Activated T-helper 1 cell treated with anti-CD3 and anti-CD28 coated beads, Interleukin-12 subunit alpha, Interleukin-12 subunit beta, Interleukin-2, Interleukin-4 antibody, amounts not matched to agents 30 ng/mL and 10 ng/mL and 1 ng/mL, durations not matched to agents 14 hours and 24 hours and 36 hours (primary cell): ENCODE results near the gene HDAC4. TPM values are rescaled to one million over a fixed set of nuclear protein-coding genes. Genes with fewer than 3 reads are reported as not detected.
A peak's percentile ranks its signal among the peaks of the same experiment; 100 is the strongest.

Experiments
- DNase-seq: peaks from one replicate; pipeline ENCODE4 v3.0.0; 2021; ENCODE audit warnings: low spot score
- H3K27ac Mint-ChIP-seq: one replicate; pipeline ENCODE4 v1.8.0; 2021; ENCODE audit warnings: mild to moderate bottlenecking, mixed read lengths
- H3K27me3 Mint-ChIP-seq: one replicate; pipeline ENCODE4 v1.8.0; 2022; ENCODE audit warnings: mild to moderate bottlenecking, moderate library complexity, mixed read lengths; ENCODE audit not compliant: insufficient read depth
- H3K36me3 Mint-ChIP-seq: one replicate; pipeline ENCODE4 v1.8.0; 2021; ENCODE audit warnings: low read depth, mixed read lengths
- H3K4me1 Mint-ChIP-seq: one replicate; pipeline ENCODE4 v1.8.0; 2021; ENCODE audit warnings: low read depth, mixed read lengths
- H3K4me3 Mint-ChIP-seq: one replicate; pipeline ENCODE4 v1.8.0; 2021; ENCODE audit warnings: mild to moderate bottlenecking, moderate library complexity, mixed read lengths
- H3K9me3 Mint-ChIP-seq: one replicate; pipeline ENCODE4 v1.8.0; 2021; ENCODE audit warnings: mixed read lengths
- intact Hi-C: fragments of 100-400 bp; cut with micrococcal nuclease; formaldehyde crosslinking; loops from one replicate; pipeline ENCODE4 v1.15.1; 2024
- total RNA-seq: library from RNA; stranded (reverse); gene quantifications from 2 replicates; pipeline ENCODE4 v1.2.3, GENCODE V29; 2022

HDAC4 gene
- total RNA-seq, 1 donor from 2014 or later: 41.3 TPM

- no peak overlapping the region for H3K27ac Mint-ChIP-seq
- peaks cover 9% of the 10 kb centered on the region for H3K36me3 Mint-ChIP-seq
- no peaks in the 10 kb centered on the region for H3K9me3 Mint-ChIP-seq
- H3K4me1 Mint-ChIP-seq: peaks cover 10% of the 10 kb centered on the region
- no peaks in the 10 kb centered on the region for H3K27me3 Mint-ChIP-seq
- no peak overlapping the region for H3K4me3 Mint-ChIP-seq
- no peak for DNase-seq
- intact Hi-C loops: no loop called here
Observed at GRCh38 chr2:239310401-239311061, 90.3 kb downstream of the HDAC4 start.

DNA sequence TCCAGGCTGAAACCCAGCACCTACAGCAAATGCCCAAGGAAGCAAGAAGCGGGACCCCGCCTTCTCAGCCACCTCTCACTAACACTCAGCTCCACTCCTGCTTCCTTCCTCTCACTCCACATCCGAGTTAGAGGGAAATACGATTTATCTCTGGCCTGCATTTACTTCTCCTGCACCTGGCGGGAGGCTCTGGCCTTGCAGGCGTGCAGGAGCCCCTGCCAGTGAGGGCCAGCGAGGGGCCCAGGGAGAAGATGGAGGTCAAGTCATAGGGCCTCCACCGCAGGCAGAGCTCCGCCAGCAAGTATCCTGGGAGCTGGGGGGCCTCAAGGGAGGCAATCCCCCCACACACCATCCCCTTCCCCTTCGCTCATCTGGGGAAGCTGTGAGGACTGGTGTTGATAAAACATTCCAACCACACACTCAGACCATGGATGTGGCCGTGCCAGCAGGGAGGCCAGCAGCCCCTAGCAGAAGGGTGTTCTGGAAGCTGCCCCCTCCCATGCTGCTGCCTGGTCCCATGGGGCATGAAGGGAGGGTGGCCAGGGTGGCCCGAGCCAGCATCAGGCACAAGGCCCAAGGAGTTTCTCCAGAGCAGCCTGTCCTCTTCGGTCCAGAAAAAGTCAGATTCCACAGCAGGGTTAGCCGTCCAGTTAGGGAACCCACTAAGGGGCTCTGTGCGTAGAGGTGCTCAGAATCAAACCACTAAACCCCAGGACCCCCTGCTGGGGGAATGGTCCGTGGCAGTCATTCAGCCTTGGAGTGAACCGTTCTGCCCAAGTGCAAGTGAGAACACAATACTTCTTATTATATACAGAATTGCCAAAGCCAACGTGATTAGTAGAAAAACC, 91.2 kb downstream of the HDAC4 start:
- Mint-ChIP-seq H3K4me3 (no peak overlapping the region), H3K27me3 (no peaks in the 10 kb centered on the region), H3K9me3 (no peaks in the 10 kb centered on the region), H3K36me3 (peaks cover 3% of the 10 kb centered on the region), H3K4me1 (peaks cover 4% of the 10 kb centered on the region), H3K27ac (no peak overlapping the region)
- intact Hi-C loops: no loop called here
- no peak for DNase-seq

GRCh38 chr2:239308661-239309397, 92.0 kb downstream of the HDAC4 start:
- H3K27ac Mint-ChIP-seq: no peak overlapping the region
- peaks cover 3% of the 10 kb centered on the region for H3K36me3 Mint-ChIP-seq
- no peak for DNase-seq
- H3K4me1 Mint-ChIP-seq: peaks cover 12% of the 10 kb centered on the region
- intact Hi-C loops: no loop called here
- no peak overlapping the region for H3K4me3 Mint-ChIP-seq
- no peaks in the 10 kb centered on the region for H3K27me3 Mint-ChIP-seq
- no peaks in the 10 kb centered on the region for H3K9me3 Mint-ChIP-seq

GRCh38 chr2:239307921-239308613, 92.8 kb downstream of the HDAC4 start:
- H3K27ac Mint-ChIP-seq: no peak overlapping the region
- DNase-seq: no peak
- H3K9me3 Mint-ChIP-seq: no peaks in the 10 kb centered on the region
- H3K27me3 Mint-ChIP-seq: no peaks in the 10 kb centered on the region
- H3K4me1 Mint-ChIP-seq: peaks cover 19% of the 10 kb centered on the region
- H3K36me3 Mint-ChIP-seq: peaks cover 3% of the 10 kb centered on the region
- H3K4me3 Mint-ChIP-seq: no peak overlapping the region
- intact Hi-C loops: no loop called here

DNA sequence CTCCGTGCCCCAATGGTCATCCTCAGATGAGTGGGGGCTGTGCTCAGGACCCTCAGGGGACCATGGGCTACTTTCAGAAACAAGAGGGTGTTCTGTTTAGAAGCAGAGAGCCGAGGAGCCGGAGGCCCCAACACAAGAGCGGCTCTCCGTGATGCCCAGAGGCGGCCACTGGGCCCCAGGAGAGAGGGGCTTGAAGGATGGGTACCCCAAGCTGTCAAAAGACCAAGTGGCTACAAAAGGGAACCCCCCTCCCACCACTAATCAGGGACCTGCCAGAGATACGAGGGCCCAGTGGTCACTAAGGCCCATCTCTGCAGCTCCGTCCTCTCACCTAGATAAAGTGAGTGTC, 93.6 kb downstream of the HDAC4 start:
- DNase-seq: no peak
- no peak overlapping the region for H3K27ac Mint-ChIP-seq
- no peaks in the 10 kb centered on the region for H3K9me3 Mint-ChIP-seq
- H3K27me3 Mint-ChIP-seq: no peaks in the 10 kb centered on the region
- intact Hi-C loops: no loop called here
- no peak overlapping the region for H3K4me3 Mint-ChIP-seq
- H3K4me1 Mint-ChIP-seq: peaks cover 23% of the 10 kb centered on the region
- peaks cover 3% of the 10 kb centered on the region for H3K36me3 Mint-ChIP-seq

DNA sequence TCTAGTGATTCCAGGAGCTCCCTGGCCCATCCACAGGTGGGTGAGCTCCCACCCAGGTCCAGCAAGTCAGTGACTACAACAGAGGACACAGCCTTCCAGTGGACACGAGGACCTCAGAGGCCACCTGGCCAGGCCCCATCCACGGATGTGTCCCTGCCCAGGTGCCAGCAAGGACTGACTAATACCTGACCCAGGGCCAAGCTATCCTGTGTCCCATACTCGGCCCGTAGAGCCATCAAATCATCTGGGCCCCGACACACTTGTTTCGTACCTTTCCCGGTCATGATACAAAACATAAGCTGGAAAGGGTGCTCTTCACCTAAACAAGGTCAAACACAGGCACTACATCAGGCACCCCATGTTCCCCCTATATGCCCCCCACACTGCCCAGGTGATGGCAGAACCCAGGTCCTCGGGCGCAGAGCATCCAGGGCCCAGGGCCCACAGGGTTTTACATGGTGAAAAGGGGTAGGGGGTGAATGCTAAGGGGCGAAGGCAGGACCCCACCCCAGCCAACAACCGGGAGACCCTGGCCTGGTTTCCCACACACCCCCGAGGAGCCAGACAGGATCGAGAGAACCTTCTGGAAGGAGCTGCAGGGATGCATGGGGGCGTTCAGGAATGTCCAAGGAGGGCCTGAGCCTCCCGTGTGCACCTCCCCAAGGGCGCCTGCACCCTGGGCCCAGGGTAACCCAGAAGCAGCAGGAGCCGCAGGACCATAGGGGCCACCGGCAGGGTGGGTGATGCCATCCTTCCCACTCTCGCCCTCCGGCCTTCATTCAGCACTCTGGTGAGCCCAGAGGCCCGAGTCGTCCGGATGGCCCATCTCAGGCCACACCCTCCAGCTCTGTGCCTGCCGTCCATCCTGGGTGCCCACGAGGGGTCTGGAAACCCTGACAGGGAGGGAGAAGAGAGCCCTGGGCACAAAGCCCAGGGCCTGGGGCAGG, 94.3 kb downstream of the HDAC4 start:
- H3K27me3 Mint-ChIP-seq: no peaks in the 10 kb centered on the region

DNA sequence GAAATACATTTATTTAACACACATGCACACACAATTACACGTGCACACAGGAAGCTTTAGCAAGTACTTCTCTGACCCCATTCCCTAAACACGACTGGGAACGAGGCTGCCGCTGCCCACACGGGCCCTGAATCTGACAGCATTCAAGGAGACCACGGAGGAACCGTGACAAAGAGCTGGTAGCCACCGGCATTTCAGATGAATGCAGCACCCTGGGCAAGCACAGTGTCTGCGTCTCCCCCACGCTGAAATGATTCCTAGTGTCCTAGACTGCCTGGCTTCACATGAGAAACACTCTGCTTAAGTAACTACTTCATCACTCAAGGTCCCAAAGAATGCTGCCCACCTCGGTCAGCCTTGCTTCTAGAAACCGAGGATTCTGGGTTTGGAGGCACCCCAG, 95.0 kb downstream of the HDAC4 start:
- no peak overlapping the region for H3K27ac Mint-ChIP-seq
- H3K4me1 Mint-ChIP-seq: peaks cover 28% of the 10 kb centered on the region
- intact Hi-C loops: no loop called here
- no peaks in the 10 kb centered on the region for H3K9me3 Mint-ChIP-seq
- H3K4me3 Mint-ChIP-seq: no peak overlapping the region
- H3K27me3 Mint-ChIP-seq: no peaks in the 10 kb centered on the region
- peaks cover 6% of the 10 kb centered on the region for H3K36me3 Mint-ChIP-seq
- no peak for DNase-seq

More for the DNA sequence above, 94.3 kb downstream of the HDAC4 start:
- H3K36me3 Mint-ChIP-seq: peaks cover 3% of the 10 kb centered on the region
- intact Hi-C loops: no loop called here
- H3K9me3 Mint-ChIP-seq: no peaks in the 10 kb centered on the region
- DNase-seq: no peak
- H3K27ac Mint-ChIP-seq: no peak overlapping the region
- peaks cover 23% of the 10 kb centered on the region for H3K4me1 Mint-ChIP-seq
- no peak overlapping the region for H3K4me3 Mint-ChIP-seq

DNA sequence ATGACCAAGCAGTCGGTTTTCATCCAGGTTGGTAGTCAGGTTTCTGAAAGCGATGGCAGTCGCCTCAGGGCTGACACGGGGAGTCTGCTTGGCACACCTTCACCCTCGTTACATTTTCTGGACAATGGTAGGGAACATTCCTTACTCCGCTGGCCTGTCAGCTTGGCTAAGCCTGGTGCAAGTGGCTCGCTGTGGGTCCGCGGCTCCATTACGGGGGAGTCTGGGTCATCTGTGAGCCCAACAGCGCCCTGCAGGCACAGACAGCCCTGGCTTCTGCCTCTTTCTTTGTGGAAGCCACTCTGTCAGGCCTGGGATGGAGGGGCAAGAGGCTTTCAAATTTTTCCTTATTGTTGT, 95.6 kb downstream of the HDAC4 start:
- Mint-ChIP-seq H3K9me3 (no peaks in the 10 kb centered on the region), H3K4me1 (peaks cover 28% of the 10 kb centered on the region), H3K4me3 (no peak overlapping the region), H3K27ac (no peak overlapping the region), H3K36me3 (peaks cover 4% of the 10 kb centered on the region), H3K27me3 (no peaks in the 10 kb centered on the region)
- no peak for DNase-seq
- intact Hi-C loops: no loop called here

- no peak overlapping the region for H3K4me3 Mint-ChIP-seq
- H3K36me3 Mint-ChIP-seq: peaks cover 2% of the 10 kb centered on the region
- intact Hi-C loops: loop anchor here (1.0 kb wide), 3 partner anchors 10 to 17 kb away; no protein-coding TSS in a partner anchor
- H3K27ac Mint-ChIP-seq: no peak overlapping the region
- H3K4me1 Mint-ChIP-seq: peaks cover 34% of the 10 kb centered on the region
- no peaks in the 10 kb centered on the region for H3K9me3 Mint-ChIP-seq
- DNase-seq: no peak
- no peaks in the 10 kb centered on the region for H3K27me3 Mint-ChIP-seq
Observed at GRCh38 chr2:239304533-239305221, 96.1 kb downstream of the HDAC4 start.

DNA sequence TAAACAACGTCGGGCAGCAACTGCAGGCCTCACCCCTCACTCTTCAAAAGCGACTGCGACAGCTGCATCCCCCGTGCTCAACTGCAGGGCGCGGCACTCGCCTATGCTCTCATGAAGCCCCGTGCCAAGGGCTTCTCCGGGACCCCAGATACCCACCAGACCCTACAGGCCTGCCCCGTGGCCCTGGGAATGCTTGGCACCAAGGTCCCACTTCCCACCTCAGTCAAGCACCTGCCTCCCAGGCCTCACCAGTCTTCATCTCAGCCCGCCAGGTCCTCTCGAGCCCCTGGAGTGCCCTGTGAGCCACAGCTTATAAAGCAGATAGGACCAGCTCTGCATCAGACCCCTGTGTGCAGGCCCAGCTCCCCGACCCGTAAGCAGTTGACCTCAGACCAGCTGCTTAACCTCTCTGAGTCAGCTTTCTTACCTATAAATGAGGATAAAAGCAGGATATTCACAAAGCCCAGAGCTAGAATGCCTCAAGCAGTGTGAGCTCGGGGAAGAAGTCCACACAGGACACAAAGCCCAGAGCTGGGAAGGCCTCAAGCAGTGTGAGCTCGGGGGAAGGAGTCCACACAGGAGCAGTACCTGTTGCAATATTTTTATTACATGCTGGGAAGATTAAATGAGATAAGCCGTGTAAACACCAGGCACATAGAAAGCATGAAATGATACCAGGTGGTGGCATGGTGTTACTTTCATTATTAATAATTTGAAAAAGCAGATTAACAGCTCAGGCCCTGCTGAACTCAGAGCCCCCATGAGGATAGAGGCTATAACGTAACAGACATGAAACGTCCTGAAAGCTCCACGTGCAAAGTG, 96.9 kb downstream of the HDAC4 start:
- Mint-ChIP-seq H3K9me3 (no peaks in the 10 kb centered on the region), H3K36me3 (peaks cover 5% of the 10 kb centered on the region), H3K4me1 (peaks cover 41% of the 10 kb centered on the region), H3K27me3 (no peaks in the 10 kb centered on the region), H3K4me3 (peak overlapping the region; percentile 40), H3K27ac (peak overlapping the region; percentile 21)
- intact Hi-C loops: loop anchor here (1.0 kb wide), 3 partner anchors 10 to 17 kb away; no protein-coding TSS in a partner anchor
- no peak for DNase-seq
